ENCODE results near the gene CHMP1A. TPM values are rescaled to one million over a fixed set of nuclear protein-coding genes. Genes with fewer than 3 reads are reported as not detected.

The CHMP1A gene
- polyA plus RNA-seq, 3 donors from 2014 or later = 102 to 111 (median 103) TPM

DNA sequence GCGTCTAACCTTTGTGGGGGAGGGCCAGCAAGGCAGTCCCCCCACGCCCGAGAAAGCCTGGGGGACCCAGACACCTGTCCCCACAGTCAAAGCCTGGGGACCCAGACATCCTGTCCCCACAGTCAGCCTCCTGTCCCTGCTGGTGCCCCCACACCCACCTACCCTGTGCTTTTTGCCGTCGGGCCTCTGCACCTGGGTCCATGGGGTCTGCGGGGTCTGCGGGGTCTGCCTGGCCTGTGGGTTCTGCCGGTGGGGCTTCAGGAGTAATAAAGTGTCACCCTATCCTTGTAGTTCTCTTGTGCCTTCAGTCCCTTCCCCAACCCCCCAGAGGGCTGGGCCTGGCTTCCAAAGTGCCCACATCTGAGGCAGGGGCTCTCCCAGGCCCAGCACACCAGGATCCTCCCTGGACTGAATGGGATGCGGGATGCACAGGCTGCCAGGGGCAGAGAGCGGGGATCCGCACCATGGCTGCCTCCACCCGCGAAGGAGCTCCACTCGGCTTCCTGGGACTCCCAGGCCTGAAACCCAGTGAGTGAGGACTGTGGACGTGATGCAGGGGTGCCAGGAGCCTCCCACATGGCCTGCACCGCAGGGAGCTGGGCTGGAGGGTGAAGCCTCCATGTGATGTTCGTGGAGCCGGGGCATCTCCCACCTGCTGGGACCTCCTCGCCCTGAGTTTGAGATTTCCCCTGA, 60.4 kb downstream of the CHMP1A start:
- Mint-ChIP-seq H3K27me3 (ENCODE audit: low read depth in 3 of 3) (peaks cover 0 to 7% (median 0%) of the 10 kb centered on the region in 3 donors), H3K27ac (no peak overlapping the region), H3K4me3 (no peak overlapping the region), H3K36me3 (no peaks in the 10 kb centered on the region), H3K9me3 (no peaks in the 10 kb centered on the region), H3K4me1 (peaks cover 12 to 16% of the 10 kb centered on the region in 2 donors)
- no peak for DNase-seq

DNA sequence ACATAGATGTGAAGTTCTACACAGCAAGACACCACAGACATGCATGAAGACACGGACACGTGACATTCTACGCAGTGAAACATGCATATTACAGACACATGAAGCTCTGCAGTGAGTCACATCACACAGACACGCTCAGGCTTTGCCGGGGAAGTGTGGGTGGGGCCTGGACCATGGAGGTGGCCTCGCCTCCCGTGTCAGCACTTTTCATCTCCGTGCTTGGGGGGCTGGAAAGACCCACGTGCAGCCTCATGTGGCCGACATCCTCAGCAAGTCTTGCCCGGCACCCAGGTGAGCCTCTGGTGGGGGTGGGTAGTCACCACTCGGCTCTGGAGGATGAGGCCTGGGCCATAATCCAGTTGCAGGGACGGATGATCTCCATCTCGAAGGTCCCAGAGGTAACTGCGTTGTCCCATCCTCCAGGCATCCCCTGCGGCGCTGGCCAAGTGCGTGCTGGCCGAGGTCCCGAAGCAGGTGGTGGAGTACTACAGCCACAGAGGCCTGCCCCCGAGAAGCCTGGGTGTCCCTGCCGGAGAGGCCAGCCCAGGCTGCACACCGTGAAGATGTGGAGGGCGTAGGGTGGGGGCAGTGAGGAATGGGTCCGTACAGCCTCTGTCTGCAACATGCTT, 61.3 kb downstream of the CHMP1A start:
- Mint-ChIP-seq H3K27me3 (ENCODE audit: low read depth in 3 of 3) (peaks cover 0 to 7% (median 0%) of the 10 kb centered on the region in 3 donors), H3K4me3 (no peak overlapping the region), H3K27ac (peak overlapping the region in 2 of 6 donors; percentile 13 to 45), H3K9me3 (no peaks in the 10 kb centered on the region), H3K4me1 (peaks cover 11 to 15% of the 10 kb centered on the region in 2 donors), H3K36me3 (no peaks in the 10 kb centered on the region)
- no peak for DNase-seq

DNA sequence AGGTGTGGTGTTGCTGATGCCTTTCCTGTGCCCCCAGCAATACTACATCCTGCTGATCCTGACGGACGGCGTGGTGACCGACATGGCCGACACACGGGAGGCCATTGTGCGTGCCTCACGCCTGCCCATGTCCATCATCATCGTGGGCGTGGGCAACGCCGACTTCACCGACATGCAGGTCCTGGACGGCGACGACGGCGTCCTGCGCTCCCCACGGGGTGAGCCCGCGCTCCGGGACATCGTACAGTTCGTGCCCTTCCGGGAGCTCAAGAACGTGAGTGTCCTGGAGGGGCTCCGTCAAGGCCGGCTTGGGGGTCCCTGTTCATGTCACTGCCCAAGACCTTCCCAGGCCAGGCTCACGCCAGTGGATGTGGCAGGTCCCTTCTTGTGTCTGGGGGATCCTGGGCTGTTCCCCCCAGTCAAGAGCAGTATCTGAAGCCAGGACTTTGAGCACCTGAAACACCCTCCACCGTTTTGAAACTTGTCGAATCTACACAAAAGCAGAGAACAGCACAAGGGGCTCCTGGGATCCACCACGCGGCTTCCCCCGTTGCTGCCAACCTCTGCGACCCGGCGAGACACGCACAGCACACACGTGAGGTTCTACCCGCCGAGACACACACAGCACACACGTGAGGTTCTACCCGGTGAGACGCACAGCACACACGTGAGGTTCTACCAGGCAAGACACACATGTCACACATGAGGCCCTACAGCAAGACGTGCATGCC, 62.0 kb downstream of the CHMP1A start:
- H3K4me3 Mint-ChIP-seq = no peak overlapping the region
- no peak for DNase-seq
- peaks cover 0 to 7% (median 0%) of the 10 kb centered on the region in 3 donors for H3K27me3 Mint-ChIP-seq (ENCODE audit: low read depth in 3 of 3)
- no peaks in the 10 kb centered on the region for H3K36me3 Mint-ChIP-seq
- H3K4me1 Mint-ChIP-seq = peaks cover 11 to 15% of the 10 kb centered on the region in 2 donors
- no peaks in the 10 kb centered on the region for H3K9me3 Mint-ChIP-seq
- peak overlapping the region in 2 of 6 donors; percentile 13 to 40 for H3K27ac Mint-ChIP-seq

Other genes with a start within 250 kb of the CHMP1A start
- 10 to 100 TPM in 1 of 3 donors, 1 to 10 TPM in 2; 3.7 to 14.3 (median 8.5) TPM for gene ANKRD11, start 167.1 kb downstream of the CHMP1A start, polyA plus RNA-seq
- gene SPG7, start 149.3 kb downstream of the CHMP1A start, polyA plus RNA-seq = 10 to 100 TPM; 39.7 to 48.4 (median 41.0) TPM
- gene RPL13, start 97.0 kb downstream of the CHMP1A start, polyA plus RNA-seq = 1,000 to 10,000 TPM; 1,461 to 3,229 (median 2,406) TPM
- 1 to 10 TPM in 2 of 3 donors, not detected in 1; 1.9 to 5.1 TPM for gene CPNE7, start 82.0 kb downstream of the CHMP1A start, polyA plus RNA-seq
- gene DPEP1, start 44.1 kb downstream of the CHMP1A start, polyA plus RNA-seq = not detected
- gene SPATA33, start 128 bp upstream of the CHMP1A start, polyA plus RNA-seq = 1 to 10 TPM; 1.8 to 6.8 (median 4.7) TPM
- gene CDK10, start 29.0 kb upstream of the CHMP1A start, polyA plus RNA-seq = 10 to 100 TPM; 28.0 to 42.7 (median 35.2) TPM
- 10 to 100 TPM in 2 of 3 donors, 1 to 10 TPM in 1; 4.7 to 14.5 (median 13.4) TPM for gene SPATA2L, start 44.0 kb upstream of the CHMP1A start, polyA plus RNA-seq
- gene VPS9D1, start 63.2 kb upstream of the CHMP1A start, polyA plus RNA-seq = 1 to 10 TPM in 1 of 3 donors, under 1 TPM in 2; 0.65 to 1.3 (median 0.96) TPM
- gene ZNF276, start 63.8 kb upstream of the CHMP1A start, polyA plus RNA-seq = 10 to 100 TPM; 20.6 to 91.6 (median 30.0) TPM
- gene FANCA, start 158.9 kb upstream of the CHMP1A start, polyA plus RNA-seq = 10 to 100 TPM in 2 of 3 donors, 1 to 10 TPM in 1; 8.7 to 21.6 (median 10.9) TPM
- 1 to 10 TPM; 1.0 to 1.3 (median 1.3) TPM for gene SPIRE2, start 170.8 kb upstream of the CHMP1A start, polyA plus RNA-seq
- 100 to 1,000 TPM in 2 of 3 donors, 10 to 100 TPM in 1; 98.1 to 249 (median 131) TPM for gene TCF25, start 215.9 kb upstream of the CHMP1A start, polyA plus RNA-seq

Data from immature natural killer cell (primary cell).